HepG2 (cell line): ENCODE data around the gene P2RY12. TPM values are rescaled to one million over a fixed set of nuclear protein-coding genes. Genes with fewer than 3 reads are reported as not detected.

Experiments
- ATAC-seq: fragments of 200-7000 bp; cut with Tn5 transposase; 3 replicates; pipeline ENCODE4 v1.9.1; 2020; ENCODE audit warnings: mild to moderate bottlenecking, moderate library complexity
- BruUV-seq: library from RNA; stranded (reverse); fragments of 400-500 nt; replicated peaks from 2 replicates; lab custom pipeline; 2021; lab: Mats Ljungman, UMichigan
- CTCF ChIA-PET: fragments of 300-600 bp; formaldehyde crosslinking; extraction: SDS; loops from one replicate; lab custom pipeline; 2021; ENCODE audit warnings: low total read pairs, inconsistent platforms, low intra/inter-chr PET ratio; lab: Yijun Ruan, JAX
- POLR2A ChIA-PET: fragments of 350-600 bp; sonication (Branson Sonifier 250); formaldehyde crosslinking; loops from one replicate; lab custom pipeline; 2020; ENCODE audit warnings: antibody characterized with exemption, inconsistent platforms; lab: Yijun Ruan, JAX
- DNase-seq: peaks from one replicate; pipeline ENCODE4 v3.0.0-alpha.2; 2015; ENCODE audit warnings: low spot score
- FAIRE-seq: peaks from 3 replicates; lab custom pipeline; 2011; peaks lifted over from hg19 to GRCh38; lab: Jason Lieb, UNC
- H2AFZ ChIP-seq: one replicate; pipeline ENCODE4 v1.6.1; 2011; ENCODE audit warnings: low read length, inconsistent platforms
- H3K27ac ChIP-seq: fragments of 300-600 bp; 3 replicates; pipeline ENCODE4 v1.8.0; 2011; ENCODE audit warnings: mixed run types, mild to moderate bottlenecking, mixed read lengths, low read length, inconsistent platforms; ENCODE audit not compliant: insufficient read depth; ENCODE audit errors: extremely low read length
- H3K27me3 ChIP-seq, 2 experiments: fragments of 200-600 bp in 1 of 2; 2 replicates in 1 of 2; 3 replicates in 1 of 2; pipeline versions ENCODE4 v1.6.0 to v1.8.0; 2011; ENCODE audit warnings: low read length in 2 of 2, mild to moderate bottlenecking in 2 of 2, moderate library complexity in 2 of 2, inconsistent platforms in 1 of 2; ENCODE audit not compliant: insufficient read depth in 2 of 2, control insufficient read depth in 1 of 2
- H3K36me3 ChIP-seq, 2 experiments: fragments of 200-600 bp in 1 of 2; replicated peaks in 1 of 2; 2 replicates in 1 of 2; 3 replicates in 1 of 2; pipeline versions ENCODE4 v1.5.1 to v1.8.0; 2011; ENCODE audit warnings: low read length in 2 of 2, inconsistent platforms in 1 of 2; ENCODE audit not compliant: insufficient read depth in 2 of 2, control insufficient read depth in 1 of 2
- H3K4me1 ChIP-seq: 2 replicates; pipeline ENCODE4 v1.5.1; 2012; ENCODE audit warnings: low read length, inconsistent platforms; ENCODE audit not compliant: insufficient read depth
- H3K4me2 ChIP-seq: 2 replicates; pipeline ENCODE4 v1.6.0; 2011; ENCODE audit warnings: low read depth, low read length, inconsistent platforms
- H3K4me3 ChIP-seq, 3 experiments: fragments of 200-600 bp in 1 of 3; sonication (generic), shearing (Covaris generic) in 1 of 3; replicated peaks in 1 of 3; 2 replicates each; pipeline ENCODE4 v1.5.1; 2011 to 2016; ENCODE audit warnings: low read length in 3 of 3, inconsistent platforms in 2 of 3, low read depth in 2 of 3, mild to moderate bottlenecking in 2 of 3, control low read depth in 1 of 3, mixed read lengths in 1 of 3; ENCODE audit not compliant: insufficient read depth in 1 of 3
- H3K79me2 ChIP-seq: one replicate; pipeline ENCODE4 v1.6.1; 2011; ENCODE audit warnings: low read length, inconsistent platforms; ENCODE audit not compliant: insufficient read depth
- H3K9ac ChIP-seq: 2 replicates; pipeline ENCODE4 v1.6.0; 2011; ENCODE audit warnings: mild to moderate bottlenecking, low read depth, low read length, inconsistent platforms; ENCODE audit not compliant: insufficient read depth
- H3K9me3 ChIP-seq: 2 replicates; pipeline ENCODE4 v1.5.1; 2012; ENCODE audit warnings: mild to moderate bottlenecking, low read length
- H4K20me1 ChIP-seq: 2 replicates; pipeline ENCODE4 v1.6.0; 2011; ENCODE audit warnings: inconsistent platforms, mild to moderate bottlenecking, low read length, moderate library complexity; ENCODE audit not compliant: insufficient read depth
- FOXO4 ChIP-seq: sonication (generic); formaldehyde crosslinking; conservative IDR thresholded peaks from 2 replicates; pipeline ENCODE4 v1.8.1; 2023; ENCODE audit warnings: missing genetic modification reagents
- GABPA ChIP-seq, 2 experiments: IDR thresholded peaks; 2 replicates each; pipeline ENCODE4 v1.6.1; 2011 to 2016; ENCODE audit warnings: low read depth in 2 of 2, low read length in 1 of 2, missing biosample characterization in 1 of 2, missing genetic modification characterization in 1 of 2
- IKZF1 ChIP-seq: fragments of 450-650 bp; IDR thresholded peaks from 2 replicates; pipeline ENCODE4 v1.7.1; 2016
- KAT8 ChIP-seq: IDR thresholded peaks from 2 replicates; pipeline ENCODE4 v1.6.1; 2016; ENCODE audit warnings: missing genetic modification reagents, missing compliant biosample characterization
- KLF15 ChIP-seq: sonication (generic); formaldehyde crosslinking; IDR thresholded peaks from 2 replicates; pipeline ENCODE4 v1.8.1; 2023; ENCODE audit warnings: borderline replicate concordance, mild to moderate bottlenecking, inconsistent platforms, missing genetic modification reagents, mixed read lengths
- NFIB ChIP-seq: sonication (generic); formaldehyde crosslinking; IDR thresholded peaks from 2 replicates; pipeline ENCODE4 v1.9.0; 2021; ENCODE audit warnings: missing genetic modification reagents, mild to moderate bottlenecking, borderline replicate concordance
- PHF21A ChIP-seq: sonication (generic); formaldehyde crosslinking; IDR thresholded peaks from 2 replicates; pipeline ENCODE4 v1.5.0; 2020; ENCODE audit warnings: mild to moderate bottlenecking, missing genetic modification reagents
- PHF8 ChIP-seq: sonication (generic); formaldehyde crosslinking; IDR thresholded peaks from 2 replicates; pipeline ENCODE4 v1.5.0; 2020; ENCODE audit warnings: missing genetic modification reagents
- PRPF4 ChIP-seq: fragments of 200-400 bp; formaldehyde crosslinking; IDR thresholded peaks from 2 replicates; pipeline ENCODE4 v1.6.1; 2016; ENCODE audit warnings: low read length, low read depth; ENCODE audit not compliant: poor library complexity, severe bottlenecking
- RNF219 ChIP-seq: sonication (generic); formaldehyde crosslinking; IDR thresholded peaks from 2 replicates; pipeline ENCODE4 v1.5.0; 2020; ENCODE audit warnings: mild to moderate bottlenecking, missing genetic modification reagents
- SOX13 ChIP-seq, 3 experiments: fragments of 450-650 bp in 1 of 3; sonication (generic) in 1 of 3; formaldehyde crosslinking in 1 of 3; IDR thresholded peaks in 2 of 3; conservative IDR thresholded peaks in 1 of 3; 2 replicates each; pipeline versions ENCODE4 v1.5.0 to v1.6.1; 2016 to 2020; ENCODE audit warnings: antibody characterized with exemption in 1 of 3, mild to moderate bottlenecking in 1 of 3, missing compliant biosample characterization in 1 of 3, missing genetic modification reagents in 1 of 3, moderate library complexity in 1 of 3
- TFE3 ChIP-seq: IDR thresholded peaks from 2 replicates; pipeline ENCODE4 v1.6.1; 2016
- ZFP82 ChIP-seq: sonication (generic); formaldehyde crosslinking; IDR thresholded peaks from 2 replicates; pipeline ENCODE4 v1.5.1; 2020; ENCODE audit warnings: mild to moderate bottlenecking, missing genetic modification reagents, borderline replicate concordance
- in situ Hi-C: cut with HindIII; loops from 2 replicates; pipeline ENCODE4 v1.10.0; 2017; ENCODE audit warnings: low pct_unique_long_range_greater_than_20kb; ENCODE audit not compliant: extremely low pct_ligation_motif_present
- intact Hi-C: fragments of 100-400 bp; cut with micrococcal nuclease; formaldehyde crosslinking; loops from one replicate; pipeline ENCODE4 v1.10.0; 2022; ENCODE audit not compliant: unreplicated experiment
- polyA plus RNA-seq, 8 experiments: library from polyadenylated mRNA; depleted of rRNA in 3 of 8; stranded (reverse) in 7 of 8; unstranded in 1 of 8; fragments of >200 nt; fragmentation: Illumina TruSeq in 4 of 8; extraction: Trizol in 4 of 8; gene quantifications; 2 replicates each; pipeline versions ENCODE4 v1.2.1 to v1.2.3, GENCODE V29; 2011 to 2016; ENCODE audit warnings: low read depth in 4 of 8, missing spikeins in 1 of 8, mixed read lengths in 1 of 8; ENCODE audit not compliant: insufficient read depth in 1 of 8
- total RNA-seq, 5 experiments: library from RNA; depleted of rRNA; stranded (reverse); fragments of >200 nt; fragmentation: Illumina TruSeq; extraction: Trizol; gene quantifications; 2 replicates each; pipeline ENCODE4 v1.2.3, GENCODE V29; 2016; ENCODE audit warnings: low read depth in 1 of 5
- TF ChIP-seq, protein P1 (sequence below), 2 experiments: IDR thresholded peaks; 2 replicates each; pipeline ENCODE4 v1.6.1; 2011 to 2012; ENCODE audit warnings: low read length in 2 of 2, borderline replicate concordance in 1 of 2, low read depth in 1 of 2, mild to moderate bottlenecking in 1 of 2, moderate library complexity in 1 of 2

Gene P2RY12
- total and polyA plus RNA-seq, 2 of the 13 experiments (the other 11 are each of a cell fraction or from before 2014, with no cell fraction given): not detected

DNA sequence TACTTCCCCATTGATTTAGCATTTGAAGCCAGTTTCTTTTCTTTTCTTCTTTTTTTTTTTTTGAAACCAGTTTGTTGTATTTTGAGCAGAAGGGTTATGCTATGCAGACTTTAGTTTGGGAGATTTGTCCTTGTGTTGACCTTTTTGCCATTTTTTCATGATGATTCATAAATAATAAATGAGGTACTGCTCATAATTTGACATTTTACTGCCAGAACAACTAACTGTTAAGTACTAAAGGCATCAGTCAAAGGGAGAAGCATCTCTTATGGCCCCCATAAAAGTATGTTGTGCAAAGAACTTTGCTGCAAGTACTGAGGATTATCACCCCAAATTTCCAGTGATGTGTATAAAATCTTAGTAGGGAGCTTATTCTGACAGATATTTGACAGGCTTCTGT, 66.2 kb downstream of the P2RY12 start:
- Histone ChIP-seq H3K4me3 (no peak overlapping the region), H3K4me2 (no peak overlapping the region), H3K27me3 (no peaks in the 10 kb centered on the region), H2AFZ (no peak overlapping the region), H3K27ac (no peak overlapping the region), H3K36me3 (no peaks in the 10 kb centered on the region), H3K4me1 (no peaks in the 10 kb centered on the region), H3K9me3 (no peaks in the 10 kb centered on the region), H4K20me1 (no peaks in the 10 kb centered on the region)
- ChIA-PET CTCF (no interaction called here), POLR2A (no interaction called here)
- FAIRE-seq: no peak
- intact Hi-C loops: no loop called here
- in situ Hi-C loops: no loop called here
- DNase-seq: no peak
- ATAC-seq: no peak
- TF ChIP-seq ZFP82 (CRISPR knock-in tag) (no peak), PHF21A (no peak), FOXO4 (CRISPR knock-in tag) (no peak), GABPA (IDR thresholded peaks at IDR 0.05; ENCODE audit: low read depth, low read length) (no peak), GABPA (CRISPR knock-in tag; IDR thresholded peaks at IDR 0.05; ENCODE audit: low read depth) (no peak), KAT8 (CRISPR knock-in tag) (no peak), RNF219 (CRISPR knock-in tag) (no peak), NFIB (CRISPR knock-in tag) (no peak), IKZF1 (no peak), SOX13 (IDR thresholded peaks at IDR 0.05) (no peak), SOX13 (CRISPR knock-in tag; conservative IDR thresholded peaks at IDR 0.05 in 1 of 2, IDR thresholded peaks at IDR 0.05 in 1 of 2) (no peak), TFE3 (no peak), PHF8 (CRISPR knock-in tag) (no peak), KLF15 (CRISPR knock-in tag) (no peak), PRPF4 (no peak)
- TF ChIP-seq, protein P1, sequence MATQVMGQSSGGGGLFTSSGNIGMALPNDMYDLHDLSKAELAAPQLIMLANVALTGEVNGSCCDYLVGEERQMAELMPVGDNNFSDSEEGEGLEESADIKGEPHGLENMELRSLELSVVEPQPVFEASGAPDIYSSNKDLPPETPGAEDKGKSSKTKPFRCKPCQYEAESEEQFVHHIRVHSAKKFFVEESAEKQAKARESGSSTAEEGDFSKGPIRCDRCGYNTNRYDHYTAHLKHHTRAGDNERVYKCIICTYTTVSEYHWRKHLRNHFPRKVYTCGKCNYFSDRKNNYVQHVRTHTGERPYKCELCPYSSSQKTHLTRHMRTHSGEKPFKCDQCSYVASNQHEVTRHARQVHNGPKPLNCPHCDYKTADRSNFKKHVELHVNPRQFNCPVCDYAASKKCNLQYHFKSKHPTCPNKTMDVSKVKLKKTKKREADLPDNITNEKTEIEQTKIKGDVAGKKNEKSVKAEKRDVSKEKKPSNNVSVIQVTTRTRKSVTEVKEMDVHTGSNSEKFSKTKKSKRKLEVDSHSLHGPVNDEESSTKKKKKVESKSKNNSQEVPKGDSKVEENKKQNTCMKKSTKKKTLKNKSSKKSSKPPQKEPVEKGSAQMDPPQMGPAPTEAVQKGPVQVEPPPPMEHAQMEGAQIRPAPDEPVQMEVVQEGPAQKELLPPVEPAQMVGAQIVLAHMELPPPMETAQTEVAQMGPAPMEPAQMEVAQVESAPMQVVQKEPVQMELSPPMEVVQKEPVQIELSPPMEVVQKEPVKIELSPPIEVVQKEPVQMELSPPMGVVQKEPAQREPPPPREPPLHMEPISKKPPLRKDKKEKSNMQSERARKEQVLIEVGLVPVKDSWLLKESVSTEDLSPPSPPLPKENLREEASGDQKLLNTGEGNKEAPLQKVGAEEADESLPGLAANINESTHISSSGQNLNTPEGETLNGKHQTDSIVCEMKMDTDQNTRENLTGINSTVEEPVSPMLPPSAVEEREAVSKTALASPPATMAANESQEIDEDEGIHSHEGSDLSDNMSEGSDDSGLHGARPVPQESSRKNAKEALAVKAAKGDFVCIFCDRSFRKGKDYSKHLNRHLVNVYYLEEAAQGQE (IDR thresholded peaks at IDR 0.05; ENCODE audit: borderline replicate concordance in 1 of 2, low read depth in 1 of 2, low read length in 2 of 2): no peak
- TF ChIP-seq, all 625 proteins: peak for 0
- Histone ChIP-seq H3K9ac (no peak overlapping the region), H3K79me2 (no peaks in the 10 kb centered on the region)
- BruUV-seq: no TSS peak
